ENCODE results near the gene FOLR2. TPM values are rescaled to one million over a fixed set of nuclear protein-coding genes. Genes with fewer than 3 reads are reported as not detected.

The FOLR2 gene
- total RNA-seq, 2 donors from 2014 or later = not detected

DNA sequence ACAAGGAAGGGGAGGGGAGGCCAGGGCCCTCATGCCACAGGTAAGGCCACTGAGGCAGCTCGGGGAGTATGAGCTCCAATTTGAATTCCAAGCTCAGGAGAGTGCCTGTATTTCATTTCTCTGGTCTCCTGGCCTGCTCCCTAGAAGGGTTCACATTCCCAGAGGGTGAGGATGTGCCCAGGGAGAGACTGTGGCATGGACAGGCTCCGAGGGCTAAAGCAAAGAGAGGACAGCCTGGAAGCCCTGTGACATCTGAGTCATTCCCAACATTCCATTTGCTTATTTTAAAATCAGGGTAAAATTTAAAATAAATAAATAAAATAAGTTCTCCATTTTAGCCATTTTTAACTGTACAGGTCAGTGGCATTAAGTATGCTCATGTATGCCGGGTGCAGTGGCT is 43.3 kb upstream of the FOLR2 start:
- Mint-ChIP-seq H3K27ac (no peak overlapping the region), H3K9me3 (no peaks in the 10 kb centered on the region), H3K27me3 (ENCODE audit: insufficient read depth) (peaks cover 18% of the 10 kb centered on the region), H3K4me1 (peaks cover 5% of the 10 kb centered on the region), H3K4me3 (no peak overlapping the region), H3K36me3 (ENCODE audit: low read depth) (no peaks in the 10 kb centered on the region)
- 92 to 100% methylated on average over 1 to 3 of the region's 3 CpGs for WGBS, 2 experiments (ENCODE audit: insufficient coverage in 1 of 2, insufficient read length in 1 of 2)
- no peak for DNase-seq
- no peaks in the 10 kb centered on the region for H3K9me3 ChIP-seq (ENCODE audit: control insufficient read depth, low read length)
- no peak overlapping the region for H3K4me3 ChIP-seq (ENCODE audit: low read length)
- H3K4me1 ChIP-seq (ENCODE audit: control insufficient read depth, insufficient read depth, low read length) = no peaks in the 10 kb centered on the region
- TF ChIP-seq, protein P1, sequence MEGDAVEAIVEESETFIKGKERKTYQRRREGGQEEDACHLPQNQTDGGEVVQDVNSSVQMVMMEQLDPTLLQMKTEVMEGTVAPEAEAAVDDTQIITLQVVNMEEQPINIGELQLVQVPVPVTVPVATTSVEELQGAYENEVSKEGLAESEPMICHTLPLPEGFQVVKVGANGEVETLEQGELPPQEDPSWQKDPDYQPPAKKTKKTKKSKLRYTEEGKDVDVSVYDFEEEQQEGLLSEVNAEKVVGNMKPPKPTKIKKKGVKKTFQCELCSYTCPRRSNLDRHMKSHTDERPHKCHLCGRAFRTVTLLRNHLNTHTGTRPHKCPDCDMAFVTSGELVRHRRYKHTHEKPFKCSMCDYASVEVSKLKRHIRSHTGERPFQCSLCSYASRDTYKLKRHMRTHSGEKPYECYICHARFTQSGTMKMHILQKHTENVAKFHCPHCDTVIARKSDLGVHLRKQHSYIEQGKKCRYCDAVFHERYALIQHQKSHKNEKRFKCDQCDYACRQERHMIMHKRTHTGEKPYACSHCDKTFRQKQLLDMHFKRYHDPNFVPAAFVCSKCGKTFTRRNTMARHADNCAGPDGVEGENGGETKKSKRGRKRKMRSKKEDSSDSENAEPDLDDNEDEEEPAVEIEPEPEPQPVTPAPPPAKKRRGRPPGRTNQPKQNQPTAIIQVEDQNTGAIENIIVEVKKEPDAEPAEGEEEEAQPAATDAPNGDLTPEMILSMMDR (conservative IDR thresholded peaks at IDR 0.05) = no peak
- H3K27ac ChIP-seq (ENCODE audit: low read depth, low read length) = no peak overlapping the region
- H3K36me3 ChIP-seq (ENCODE audit: control insufficient read depth, insufficient read depth, low read length) = no peaks in the 10 kb centered on the region
- no peaks in the 10 kb centered on the region for H3K27me3 ChIP-seq (ENCODE audit: control insufficient read depth, insufficient read depth, low read length, poor library complexity, severe bottlenecking)
- H3K9ac ChIP-seq (ENCODE audit: extremely low read depth, low read length, poor library complexity, severe bottlenecking) = no peak overlapping the region

GRCh38 chr11:72174302-72175070 is 42.1 kb upstream of the FOLR2 start:
- DNase-seq = no peak
- Mint-ChIP-seq H3K4me1 (peaks cover 5% of the 10 kb centered on the region), H3K27ac (no peak overlapping the region), H3K27me3 (ENCODE audit: insufficient read depth) (peaks cover 21% of the 10 kb centered on the region), H3K36me3 (ENCODE audit: low read depth) (no peaks in the 10 kb centered on the region), H3K4me3 (no peak overlapping the region), H3K9me3 (no peaks in the 10 kb centered on the region)
- H3K9me3 ChIP-seq (ENCODE audit: control insufficient read depth, low read length) = no peaks in the 10 kb centered on the region
- H3K27ac ChIP-seq (ENCODE audit: low read depth, low read length) = no peak overlapping the region
- H3K9ac ChIP-seq (ENCODE audit: extremely low read depth, low read length, poor library complexity, severe bottlenecking) = no peak overlapping the region
- no peaks in the 10 kb centered on the region for H3K27me3 ChIP-seq (ENCODE audit: control insufficient read depth, insufficient read depth, low read length, poor library complexity, severe bottlenecking)
- TF ChIP-seq, protein P1 (conservative IDR thresholded peaks at IDR 0.05) = no peak
- no peak overlapping the region for H3K4me3 ChIP-seq (ENCODE audit: low read length)
- H3K36me3 ChIP-seq (ENCODE audit: control insufficient read depth, insufficient read depth, low read length) = no peaks in the 10 kb centered on the region
- 90 to 100% methylated on average over 7 to 8 of the region's 8 CpGs for WGBS, 2 experiments (ENCODE audit: insufficient coverage in 1 of 2, insufficient read length in 1 of 2)
- H3K4me1 ChIP-seq (ENCODE audit: control insufficient read depth, insufficient read depth, low read length) = no peaks in the 10 kb centered on the region

GRCh38 chr11:72177656-72178055 is 38.9 kb upstream of the FOLR2 start:
- no peak overlapping the region for H3K4me3 ChIP-seq (ENCODE audit: low read length)
- Mint-ChIP-seq H3K36me3 (ENCODE audit: low read depth) (no peaks in the 10 kb centered on the region), H3K27me3 (ENCODE audit: insufficient read depth) (peaks cover 20% of the 10 kb centered on the region), H3K27ac (no peak overlapping the region), H3K4me1 (peaks cover 5% of the 10 kb centered on the region), H3K9me3 (no peaks in the 10 kb centered on the region), H3K4me3 (no peak overlapping the region)
- no peaks in the 10 kb centered on the region for H3K9me3 ChIP-seq (ENCODE audit: control insufficient read depth, low read length)
- DNase-seq = no peak
- no peaks in the 10 kb centered on the region for H3K27me3 ChIP-seq (ENCODE audit: control insufficient read depth, insufficient read depth, low read length, poor library complexity, severe bottlenecking)
- WGBS, 2 experiments (ENCODE audit: insufficient coverage in 1 of 2, insufficient read length in 1 of 2) = 90 to 96% methylated on average over 4 to 6 of the region's 6 CpGs
- no peaks in the 10 kb centered on the region for H3K36me3 ChIP-seq (ENCODE audit: control insufficient read depth, insufficient read depth, low read length)
- H3K4me1 ChIP-seq (ENCODE audit: control insufficient read depth, insufficient read depth, low read length) = no peaks in the 10 kb centered on the region
- TF ChIP-seq, protein P1 (conservative IDR thresholded peaks at IDR 0.05) = no peak
- H3K9ac ChIP-seq (ENCODE audit: extremely low read depth, low read length, poor library complexity, severe bottlenecking) = no peak overlapping the region
- no peak overlapping the region for H3K27ac ChIP-seq (ENCODE audit: low read depth, low read length)
